Ramos (cell line): Measurements from ENCODE around the gene LMLN.
"Not testable (repeated sequence)": the region's sequence is repeated elsewhere in the genome, so short reads cannot be mapped to it uniquely, and the experiment has no call there.

Experiments
- in situ Hi-C: fragments of 300-500 bp; cut with MboI; formaldehyde crosslinking; loops from one replicate; pipeline ENCODE4 v1.14.3; 2022; ENCODE audit warnings: low sequenced_read_pairs; ENCODE audit not compliant: unreplicated experiment

LMLN gene, protein sequence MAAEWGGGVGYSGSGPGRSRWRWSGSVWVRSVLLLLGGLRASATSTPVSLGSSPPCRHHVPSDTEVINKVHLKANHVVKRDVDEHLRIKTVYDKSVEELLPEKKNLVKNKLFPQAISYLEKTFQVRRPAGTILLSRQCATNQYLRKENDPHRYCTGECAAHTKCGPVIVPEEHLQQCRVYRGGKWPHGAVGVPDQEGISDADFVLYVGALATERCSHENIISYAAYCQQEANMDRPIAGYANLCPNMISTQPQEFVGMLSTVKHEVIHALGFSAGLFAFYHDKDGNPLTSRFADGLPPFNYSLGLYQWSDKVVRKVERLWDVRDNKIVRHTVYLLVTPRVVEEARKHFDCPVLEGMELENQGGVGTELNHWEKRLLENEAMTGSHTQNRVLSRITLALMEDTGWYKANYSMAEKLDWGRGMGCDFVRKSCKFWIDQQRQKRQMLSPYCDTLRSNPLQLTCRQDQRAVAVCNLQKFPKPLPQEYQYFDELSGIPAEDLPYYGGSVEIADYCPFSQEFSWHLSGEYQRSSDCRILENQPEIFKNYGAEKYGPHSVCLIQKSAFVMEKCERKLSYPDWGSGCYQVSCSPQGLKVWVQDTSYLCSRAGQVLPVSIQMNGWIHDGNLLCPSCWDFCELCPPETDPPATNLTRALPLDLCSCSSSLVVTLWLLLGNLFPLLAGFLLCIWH

DNA sequence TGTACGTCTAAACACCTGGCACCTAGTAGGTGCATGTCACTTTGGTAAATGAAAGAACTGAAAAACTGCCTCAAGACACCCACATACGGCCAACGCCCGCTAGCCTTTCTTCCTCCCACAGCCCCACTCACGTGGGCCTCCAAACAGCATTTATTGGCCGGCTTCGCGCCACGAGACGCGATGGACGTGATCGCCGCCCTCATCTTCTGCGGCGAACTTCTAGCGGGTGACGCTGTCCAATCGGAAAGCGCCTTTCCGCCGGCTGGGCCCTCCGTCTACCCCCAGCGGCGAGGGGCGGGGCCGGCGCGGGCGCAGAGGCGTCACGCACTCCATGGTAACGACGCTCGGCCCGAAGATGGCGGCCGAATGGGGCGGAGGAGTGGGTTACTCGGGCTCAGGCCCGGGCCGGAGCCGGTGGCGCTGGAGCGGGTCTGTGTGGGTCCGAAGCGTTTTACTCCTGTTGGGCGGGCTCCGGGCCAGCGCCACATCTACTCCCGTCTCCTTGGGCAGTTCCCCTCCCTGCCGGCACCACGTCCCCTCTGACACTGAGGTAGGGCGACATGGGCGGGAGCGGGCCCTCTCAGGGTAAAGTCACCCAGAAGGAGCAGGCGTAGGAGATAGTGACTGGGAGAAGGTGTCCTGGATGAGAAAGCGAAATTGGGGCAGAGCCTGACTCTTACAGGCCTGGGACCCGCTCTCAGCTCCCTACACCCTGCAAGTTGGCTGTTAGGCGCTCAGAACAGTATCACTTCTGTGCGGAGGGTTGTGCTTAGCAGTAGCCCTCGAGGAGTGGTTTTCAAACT, at the start of gene LMLN:
TSS of gene LMLN (plus strand) at position 327 of the 803 bp plus-strand sequence. CDS start at position 356, 29 bp downstream.
- in situ Hi-C loops = no loop called here

DNA sequence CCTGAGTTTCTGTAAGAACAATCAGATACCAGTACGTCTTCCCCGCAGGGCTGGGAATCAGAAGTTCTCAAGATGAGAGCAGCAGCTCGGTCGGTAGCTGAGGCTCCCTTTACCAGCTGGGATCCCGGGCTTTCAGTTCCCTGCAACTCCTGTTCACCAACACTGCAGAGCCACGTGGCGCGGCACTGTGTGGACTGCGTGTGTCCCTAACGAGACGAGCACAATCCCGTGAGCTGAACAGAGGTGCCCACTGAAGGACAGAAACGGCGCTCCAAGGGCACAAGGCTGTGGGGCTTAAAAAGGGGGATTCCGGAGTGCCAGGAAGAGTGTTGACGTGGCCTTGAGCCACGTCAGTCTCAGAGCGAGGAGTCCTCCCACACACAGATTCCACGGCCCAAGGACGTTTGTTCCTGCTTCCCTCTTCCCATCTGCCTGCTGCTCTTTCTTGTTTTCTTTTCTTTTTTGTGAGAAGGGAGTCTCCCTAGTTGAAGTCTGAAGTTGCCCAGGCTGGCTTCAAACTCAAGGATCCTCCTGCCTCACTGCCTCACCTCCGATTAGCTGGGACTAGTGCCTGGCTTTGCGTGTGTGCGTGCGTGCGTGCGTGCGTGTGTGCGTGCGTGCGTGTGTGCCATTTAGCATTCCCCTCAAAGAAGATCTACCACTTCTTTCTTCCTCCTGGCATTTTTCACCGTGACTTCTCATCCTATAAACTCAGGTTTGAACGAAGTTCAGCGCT, 47.1 kb upstream of the LMLN start:
- in situ Hi-C loops = no loop called here

DNA sequence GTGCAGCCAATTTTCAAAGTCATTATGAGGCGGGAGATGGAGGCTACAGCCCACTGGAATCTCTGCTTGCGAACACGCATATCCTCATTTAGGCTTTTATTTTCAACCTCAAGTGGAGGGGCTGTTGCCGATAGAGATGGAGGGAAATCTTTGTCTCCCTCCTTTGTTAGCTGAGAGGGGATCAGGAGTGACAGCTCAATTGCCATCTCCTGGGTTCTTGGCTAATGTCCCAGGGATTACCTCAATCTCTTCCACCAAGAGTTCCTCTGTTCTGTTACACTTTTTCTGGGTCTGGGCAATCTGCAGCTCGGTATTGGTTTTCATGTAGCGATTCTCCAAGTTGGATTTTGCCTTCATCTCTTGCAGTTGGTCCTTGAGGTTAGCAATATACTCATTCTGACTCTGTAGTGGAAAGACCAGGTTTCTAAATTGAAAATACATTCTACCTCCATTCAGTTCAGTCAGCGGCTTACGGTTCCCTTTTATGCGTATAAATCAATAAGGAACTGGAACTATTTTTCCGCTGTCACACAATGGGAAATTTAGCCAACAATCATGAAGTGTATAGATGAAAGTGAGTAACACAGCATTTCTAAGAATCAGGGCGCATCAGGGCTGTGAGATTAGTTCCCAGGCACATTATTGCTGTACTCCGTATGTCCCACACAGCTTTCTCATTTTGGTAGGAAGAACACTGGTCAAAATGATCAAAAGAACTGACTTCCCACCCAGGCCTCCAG, 46.2 kb upstream of the LMLN start:
- in situ Hi-C loops = no loop called here

DNA sequence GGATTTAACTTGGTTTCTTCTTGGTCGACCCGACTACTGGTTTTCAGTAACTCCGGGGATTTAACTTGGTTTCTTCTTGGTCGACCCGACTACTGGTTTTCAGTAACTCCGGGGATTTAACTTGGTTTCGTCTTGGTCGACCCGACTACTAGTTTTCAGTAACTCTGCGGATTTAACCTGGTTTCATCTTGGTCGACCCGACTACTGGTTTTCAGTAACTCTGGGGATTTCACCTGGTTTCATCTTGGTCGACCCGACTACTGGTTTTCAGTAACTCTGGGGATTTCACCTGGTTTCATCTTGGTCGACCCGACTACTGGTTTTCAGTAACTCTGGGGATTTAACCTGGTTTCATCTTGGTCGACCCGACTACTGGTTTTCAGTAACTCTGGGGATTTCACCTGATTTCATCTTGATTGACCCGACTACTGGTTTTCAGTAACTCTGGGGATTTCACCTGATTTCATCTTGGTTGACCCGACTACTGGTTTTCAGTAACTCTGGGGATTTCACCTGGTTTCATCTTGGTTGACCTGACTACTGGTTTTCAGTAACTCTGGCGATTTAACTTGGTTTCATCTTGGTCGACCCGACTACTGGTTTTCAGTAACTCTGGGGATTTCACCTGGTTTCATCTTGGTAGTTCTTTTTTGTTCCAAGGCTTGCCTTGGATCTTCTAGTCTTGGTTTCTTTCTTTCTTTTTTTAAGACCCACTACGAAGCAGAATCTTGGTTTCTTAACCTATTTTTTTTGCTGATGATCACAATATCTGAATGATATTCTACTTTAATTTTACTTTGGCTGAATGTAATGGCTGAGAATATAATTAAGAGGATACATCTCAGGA, 38.4 kb upstream of the LMLN start:
- in situ Hi-C loops = not testable (repeated sequence)

DNA sequence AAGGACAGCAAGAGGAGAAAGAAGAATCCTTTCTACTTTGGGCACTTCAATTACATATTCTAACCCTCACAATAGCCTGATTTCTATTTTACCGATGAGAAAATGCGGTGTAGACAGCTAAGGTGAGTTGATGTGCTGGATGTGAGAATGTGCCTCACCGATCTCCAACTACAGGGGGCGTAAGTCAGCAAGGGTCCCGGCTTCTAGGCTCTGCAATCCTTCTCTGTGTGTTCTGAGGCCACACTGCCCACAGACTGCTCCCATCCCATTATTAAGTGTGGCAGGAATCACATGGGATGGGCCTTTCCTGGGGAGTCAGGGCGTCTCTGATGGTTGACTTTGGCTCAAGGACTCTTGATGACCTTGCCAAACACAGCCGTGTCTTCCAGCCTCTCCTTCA, 33.6 kb upstream of the LMLN start:
- in situ Hi-C loops = no loop called here

DNA sequence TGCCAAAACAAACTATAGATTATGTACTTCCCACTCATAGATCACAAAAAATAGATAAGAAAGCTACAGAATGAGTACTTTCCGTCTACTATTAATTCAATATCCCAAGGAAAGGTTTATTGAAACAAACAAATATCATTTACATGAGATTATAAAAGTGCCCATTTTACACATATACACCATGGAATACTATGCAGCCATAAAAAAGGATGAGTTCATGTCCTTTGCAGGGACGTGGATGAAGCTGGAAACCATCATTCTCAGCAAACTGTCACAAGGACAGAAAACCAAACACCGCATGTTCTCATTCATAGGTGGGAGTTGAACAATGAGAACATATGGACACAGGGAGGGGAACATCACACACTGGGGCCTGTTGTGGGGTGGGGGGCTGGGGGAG, 32.4 kb upstream of the LMLN start:
- in situ Hi-C loops = not testable (repeated sequence)

DNA sequence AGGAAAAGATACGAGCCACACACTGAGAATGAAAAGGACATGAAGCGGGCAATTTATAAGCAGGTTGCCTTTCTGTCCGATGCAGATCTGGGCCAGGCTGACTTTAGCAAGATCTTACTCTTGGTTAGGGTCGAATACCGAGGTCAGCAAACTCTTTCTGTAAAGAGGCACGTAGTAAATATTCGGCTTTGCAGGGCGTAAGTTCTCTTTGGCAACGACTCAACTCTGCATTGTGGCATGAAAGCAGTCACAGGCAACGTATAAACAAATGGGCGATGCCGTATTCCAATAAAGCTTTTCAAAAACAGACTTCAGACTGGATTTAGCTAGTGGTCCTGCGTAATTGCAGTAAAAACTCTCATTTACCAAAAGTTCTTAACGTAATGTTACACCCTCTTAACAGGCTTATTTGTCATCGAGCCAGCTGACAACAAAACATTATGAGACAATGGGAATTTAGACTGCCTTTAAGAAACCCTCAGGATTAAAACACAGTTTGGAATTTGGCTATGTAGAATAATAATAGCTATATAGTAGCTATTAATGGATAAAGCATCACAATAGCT, 23.1 kb upstream of the LMLN start:
- in situ Hi-C loops = loop anchor here (10.0 kb wide), 1 partner anchor 342 kb away; no protein-coding TSS in a partner anchor

DNA sequence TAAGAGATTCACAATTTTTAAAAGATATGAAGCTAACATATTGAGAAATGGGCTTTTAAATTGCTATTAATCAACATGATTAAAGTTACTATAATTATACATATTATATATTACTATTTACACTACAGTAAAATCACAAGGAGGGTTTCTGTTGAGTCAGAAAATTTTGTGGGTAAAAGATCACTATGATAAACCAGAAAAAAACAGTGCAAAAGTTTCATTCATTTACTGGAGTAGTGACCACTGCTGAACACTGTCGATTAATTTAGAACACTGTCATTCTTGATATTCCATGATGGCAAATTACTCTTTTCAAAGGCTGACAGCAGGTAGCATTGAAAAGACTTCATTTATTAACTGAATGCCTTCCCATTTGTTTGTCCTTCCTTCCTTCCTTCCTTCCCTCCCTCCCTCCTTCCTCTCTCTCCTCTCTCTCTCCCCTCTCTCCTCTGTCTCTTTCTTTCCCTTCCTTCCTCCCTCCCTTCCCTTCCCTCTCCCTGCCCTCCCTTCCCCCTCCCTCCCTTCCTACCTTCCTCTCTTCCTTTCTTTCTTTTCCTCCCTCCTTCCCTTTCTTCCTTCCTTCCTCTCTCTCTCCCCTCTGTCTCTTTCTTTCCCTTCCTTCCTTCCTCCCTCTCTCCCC, 19.2 kb upstream of the LMLN start:
- in situ Hi-C loops = no loop called here

DNA sequence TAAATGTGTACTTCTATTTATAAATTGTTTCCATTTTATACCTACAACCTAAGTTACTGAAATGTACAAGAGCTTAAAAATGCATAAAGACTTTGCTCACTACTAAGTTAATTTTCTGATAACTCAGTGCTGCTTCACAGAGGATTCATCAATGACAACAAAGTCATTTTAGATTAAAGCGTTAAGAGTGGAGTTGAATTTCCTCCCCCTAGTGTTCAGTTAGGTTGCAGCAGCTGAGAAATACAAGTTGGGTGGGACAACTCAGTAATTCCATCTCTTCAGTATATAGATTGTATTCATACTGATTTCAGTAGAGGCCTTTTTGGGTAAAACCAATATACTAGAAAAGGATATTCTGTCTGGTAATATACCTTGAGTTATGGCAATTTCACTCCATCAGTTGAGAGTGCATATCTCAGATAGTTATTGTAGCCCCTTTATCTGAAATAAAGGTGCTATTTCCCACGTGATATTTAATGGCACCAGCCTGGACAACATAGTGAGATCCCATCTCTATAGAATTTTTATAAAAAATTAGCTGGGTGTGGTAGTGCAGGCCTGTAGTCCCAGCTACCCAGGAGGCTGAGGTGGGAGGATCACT, 17.0 kb upstream of the LMLN start:
- in situ Hi-C loops = no loop called here

DNA sequence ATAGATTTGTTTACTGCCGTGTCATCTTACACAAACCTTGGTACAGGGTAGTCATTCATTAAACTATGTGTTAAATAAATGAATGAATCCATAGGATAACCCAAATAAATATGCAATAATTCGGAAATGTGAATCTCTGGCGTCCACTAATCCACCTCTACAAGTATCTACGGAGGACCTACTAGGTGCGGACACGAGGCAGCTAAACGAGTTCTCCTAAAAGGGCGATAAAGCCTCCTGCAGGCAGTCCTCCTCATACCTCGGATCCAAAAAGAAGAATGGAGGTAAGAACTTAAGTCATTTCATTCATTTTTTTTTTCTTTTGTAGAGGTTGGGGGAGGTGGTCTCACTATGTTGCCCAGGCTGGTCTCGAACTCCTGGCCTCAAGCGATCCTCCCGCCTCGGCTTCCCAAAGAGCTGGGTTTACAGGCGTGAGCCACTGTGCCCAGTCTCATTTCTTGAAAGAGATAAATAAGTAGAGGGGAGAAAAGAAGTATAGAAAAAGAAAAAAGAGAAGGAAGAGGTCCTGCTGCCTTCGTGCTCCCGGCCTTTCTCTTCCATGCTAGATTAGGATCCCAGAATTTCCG, 10.7 kb upstream of the LMLN start:
- in situ Hi-C loops = no loop called here

DNA sequence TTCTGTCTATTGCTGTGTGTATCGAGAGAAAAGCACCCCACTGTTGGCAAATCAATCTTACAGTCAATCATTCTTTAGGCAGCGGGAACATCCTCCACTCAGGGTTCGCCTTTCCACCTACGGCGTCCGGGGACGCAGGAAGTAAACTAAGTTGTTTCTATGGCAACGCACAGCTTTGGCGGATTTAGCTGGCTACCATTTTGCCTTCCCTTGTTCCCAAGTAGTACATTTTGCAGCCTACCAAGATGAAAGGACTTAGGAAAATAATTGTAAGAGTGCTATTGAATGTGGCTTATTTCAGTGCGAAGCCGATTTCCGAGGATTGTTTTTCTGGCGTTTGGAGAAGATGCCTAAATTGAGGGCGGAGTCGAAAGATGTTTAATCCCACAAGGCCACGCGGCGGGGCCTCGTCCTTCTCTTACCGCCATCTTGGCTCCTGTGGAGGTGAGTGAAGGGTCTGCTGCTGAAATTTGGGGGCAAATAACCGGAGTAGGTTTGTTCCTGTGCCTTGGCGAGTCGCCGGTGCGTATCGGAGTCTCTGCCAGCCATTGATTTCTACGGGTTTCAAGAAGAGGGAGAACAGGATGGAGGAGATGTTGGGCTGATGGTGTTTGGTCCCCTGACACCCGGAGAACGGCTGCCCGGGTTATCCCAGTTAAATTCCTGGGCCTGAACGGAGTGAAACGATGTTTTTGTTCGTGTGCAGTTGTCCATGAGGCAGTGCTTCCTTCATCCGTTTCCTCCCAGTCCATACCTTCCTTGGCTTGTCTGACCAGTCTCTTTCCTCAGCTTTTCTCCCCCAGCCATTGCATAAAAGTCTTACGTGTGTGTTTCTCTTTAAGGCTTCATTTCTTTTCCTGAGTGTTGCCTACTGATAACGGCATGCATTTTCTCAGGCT, 10.0 kb upstream of the LMLN start, which contains the start of gene RPL35A:
TSS of gene RPL35A (plus strand) at position 413 of the 899 bp plus-strand sequence. CDS start 778 bp downstream, outside the sequence.
- in situ Hi-C loops = no loop called here

DNA sequence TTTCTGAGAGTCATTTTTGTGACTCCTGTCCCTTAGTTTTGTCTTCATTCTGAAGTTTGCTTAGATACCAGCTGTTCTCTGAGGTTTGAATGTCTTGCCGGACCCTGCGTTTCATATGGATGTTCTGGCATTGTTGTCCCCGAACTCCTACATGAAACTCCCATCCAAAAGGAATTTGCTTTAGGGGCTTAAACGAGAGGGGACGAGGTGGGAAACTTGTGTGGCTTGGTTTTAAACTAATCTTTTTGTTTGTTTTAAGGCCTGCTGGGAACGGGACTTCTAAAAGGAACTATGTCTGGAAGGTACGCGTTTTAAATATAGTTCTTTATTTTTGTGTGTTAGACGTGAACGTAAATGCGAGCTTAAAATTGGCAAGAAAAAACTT, 9.3 kb upstream of the LMLN start:
- in situ Hi-C loops = no loop called here

DNA sequence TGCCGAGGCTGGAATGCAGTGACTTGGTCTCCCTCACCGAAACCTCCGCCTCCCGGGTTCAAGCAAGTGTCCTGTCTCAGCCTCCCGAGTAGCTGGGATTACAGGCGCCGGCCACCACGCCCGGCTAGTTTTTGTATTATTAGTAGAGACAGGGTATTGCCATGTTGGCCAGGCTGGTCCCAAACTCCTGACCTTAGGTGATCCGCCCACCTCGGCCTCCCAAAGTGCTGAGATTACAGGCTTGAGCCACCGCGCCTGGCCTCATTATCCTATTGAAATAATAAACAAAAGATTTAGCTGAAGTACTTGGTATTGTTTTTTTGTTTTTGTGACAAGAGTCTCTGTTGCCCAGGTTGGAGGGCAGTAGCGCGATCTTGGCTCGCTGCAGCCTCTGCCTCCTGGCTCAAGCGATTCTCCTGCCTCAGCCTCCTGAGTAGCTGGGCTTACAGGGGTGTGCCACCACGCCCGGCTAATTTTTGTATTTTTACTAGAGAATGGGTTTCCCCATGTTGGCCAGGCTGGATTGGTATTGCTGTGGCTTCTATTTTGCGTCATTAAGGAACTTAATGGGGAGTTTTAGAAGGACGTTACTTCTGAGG, 8.5 kb upstream of the LMLN start:
- in situ Hi-C loops = no loop called here

DNA sequence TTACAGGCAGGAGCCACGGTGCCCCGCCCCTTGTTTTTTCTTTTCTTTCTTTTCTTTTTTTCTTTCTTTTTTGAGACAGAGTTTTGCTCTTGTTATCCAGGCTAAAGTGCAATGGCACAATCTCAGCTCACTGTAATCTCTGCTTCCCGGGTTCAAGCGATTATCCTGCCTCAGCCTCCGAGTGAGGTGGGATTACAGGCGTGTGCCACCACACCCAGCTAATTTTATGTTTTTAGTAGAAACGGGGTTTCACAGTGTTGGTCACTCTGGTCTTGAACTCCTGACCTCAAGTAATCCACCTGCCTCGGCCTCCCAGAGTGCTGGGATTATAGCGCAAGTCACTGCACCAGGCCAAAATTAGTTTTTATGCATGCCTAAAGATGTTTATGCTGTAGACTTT, 7.6 kb upstream of the LMLN start:
- in situ Hi-C loops = no loop called here

DNA sequence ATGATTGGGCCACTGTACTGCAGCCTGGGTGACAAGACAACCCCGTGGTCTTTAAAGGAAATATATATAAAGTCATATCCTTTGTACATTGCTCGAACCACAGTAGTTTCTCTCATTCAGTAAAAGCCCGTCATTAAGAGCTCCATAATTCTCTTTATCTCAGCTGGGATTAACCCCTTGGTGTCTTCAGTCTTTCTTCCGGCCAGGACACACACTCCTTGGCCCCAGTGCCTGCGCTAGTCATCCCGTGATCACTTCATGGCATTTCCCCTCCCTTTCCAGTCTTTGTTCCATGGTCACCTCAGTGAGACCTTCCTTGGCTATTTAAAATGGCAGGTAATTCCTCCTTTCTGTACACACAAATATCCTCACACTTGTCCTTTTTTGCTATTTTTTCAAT, 6.7 kb upstream of the LMLN start:
- in situ Hi-C loops = no loop called here

DNA sequence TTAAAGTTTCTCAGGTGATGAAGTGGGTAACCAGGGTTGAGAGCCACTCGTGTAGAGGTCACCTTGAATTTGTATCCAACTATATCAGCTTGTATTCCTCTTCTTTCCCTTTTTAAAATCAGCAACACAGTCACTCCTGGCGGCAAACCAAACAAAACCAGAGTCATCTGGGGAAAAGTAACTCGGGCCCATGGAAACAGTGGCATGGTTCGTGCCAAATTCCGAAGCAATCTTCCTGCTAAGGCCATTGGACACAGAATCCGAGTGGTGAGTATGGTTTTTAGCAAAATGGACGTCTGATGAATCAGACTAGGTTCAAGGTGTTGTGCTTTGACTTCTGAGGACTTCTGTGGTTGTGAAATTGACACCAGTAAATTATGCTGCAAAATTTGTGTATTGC, 6.1 kb upstream of the LMLN start:
- in situ Hi-C loops = no loop called here
